ENCODE results near the gene AURKB. TPM values are rescaled to one million over a fixed set of nuclear protein-coding genes. Genes with fewer than 3 reads are reported as not detected.

The AURKB gene
- total RNA-seq, 4 donors from 2014 or later, result 3.2 to 12.9 (median 8.6) TPM

DNA sequence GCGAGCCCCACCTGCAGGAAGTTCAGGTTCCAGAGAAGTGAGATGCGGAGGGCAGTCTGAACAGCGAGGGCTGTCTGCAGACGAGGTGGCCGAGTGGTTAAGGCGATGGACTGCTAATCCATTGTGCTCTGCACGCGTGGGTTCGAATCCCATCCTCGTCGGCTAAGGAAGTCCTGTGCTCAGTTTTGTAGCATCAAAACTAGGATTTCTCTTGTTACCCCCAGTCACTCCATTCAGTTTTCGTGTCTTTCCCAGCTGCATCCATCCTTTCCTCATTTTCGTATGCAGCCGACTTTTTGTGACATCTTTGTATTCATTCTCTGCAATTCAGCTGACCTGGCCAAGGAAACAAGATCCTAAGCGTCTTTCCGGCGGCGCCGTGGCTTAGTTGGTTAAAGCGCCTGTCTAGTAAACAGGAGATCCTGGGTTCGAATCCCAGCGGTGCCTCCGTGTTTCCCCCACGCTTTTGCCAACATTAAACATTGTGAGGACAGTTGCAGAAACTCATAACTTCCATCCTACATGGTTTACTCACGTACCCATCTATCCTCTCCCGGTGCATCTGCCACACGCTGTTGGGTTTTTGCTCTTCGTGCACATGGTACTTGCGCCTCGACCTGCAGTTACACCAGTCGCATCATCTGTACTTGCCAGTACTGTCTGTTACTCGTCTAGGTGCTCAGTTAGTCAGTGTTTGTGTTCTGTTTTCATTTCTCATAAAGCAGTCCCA, 23.4 kb downstream of the AURKB start:
- peak overlapping the region; percentile 77 for H3K4me3 ChIP-seq (ENCODE audit: low read depth, poor library complexity, severe bottlenecking)
- intact Hi-C loops (cut with DNase I; ENCODE audit: low total_unique reads), result no loop called here
- peak; percentile 94 to 98 for DNase-seq (ENCODE audit: low spot score in 2 of 2)
- 0% methylated on average over 29 to 32 of the region's 32 CpGs for WGBS, 2 donors
- TF ChIP-seq, protein P1, sequence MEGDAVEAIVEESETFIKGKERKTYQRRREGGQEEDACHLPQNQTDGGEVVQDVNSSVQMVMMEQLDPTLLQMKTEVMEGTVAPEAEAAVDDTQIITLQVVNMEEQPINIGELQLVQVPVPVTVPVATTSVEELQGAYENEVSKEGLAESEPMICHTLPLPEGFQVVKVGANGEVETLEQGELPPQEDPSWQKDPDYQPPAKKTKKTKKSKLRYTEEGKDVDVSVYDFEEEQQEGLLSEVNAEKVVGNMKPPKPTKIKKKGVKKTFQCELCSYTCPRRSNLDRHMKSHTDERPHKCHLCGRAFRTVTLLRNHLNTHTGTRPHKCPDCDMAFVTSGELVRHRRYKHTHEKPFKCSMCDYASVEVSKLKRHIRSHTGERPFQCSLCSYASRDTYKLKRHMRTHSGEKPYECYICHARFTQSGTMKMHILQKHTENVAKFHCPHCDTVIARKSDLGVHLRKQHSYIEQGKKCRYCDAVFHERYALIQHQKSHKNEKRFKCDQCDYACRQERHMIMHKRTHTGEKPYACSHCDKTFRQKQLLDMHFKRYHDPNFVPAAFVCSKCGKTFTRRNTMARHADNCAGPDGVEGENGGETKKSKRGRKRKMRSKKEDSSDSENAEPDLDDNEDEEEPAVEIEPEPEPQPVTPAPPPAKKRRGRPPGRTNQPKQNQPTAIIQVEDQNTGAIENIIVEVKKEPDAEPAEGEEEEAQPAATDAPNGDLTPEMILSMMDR (IDR thresholded peaks at IDR 0.05), result peak in 1 of 3 donors; percentile 37
- no peak for TF ChIP-seq POLR2A (IDR thresholded peaks at IDR 0.05)

DNA sequence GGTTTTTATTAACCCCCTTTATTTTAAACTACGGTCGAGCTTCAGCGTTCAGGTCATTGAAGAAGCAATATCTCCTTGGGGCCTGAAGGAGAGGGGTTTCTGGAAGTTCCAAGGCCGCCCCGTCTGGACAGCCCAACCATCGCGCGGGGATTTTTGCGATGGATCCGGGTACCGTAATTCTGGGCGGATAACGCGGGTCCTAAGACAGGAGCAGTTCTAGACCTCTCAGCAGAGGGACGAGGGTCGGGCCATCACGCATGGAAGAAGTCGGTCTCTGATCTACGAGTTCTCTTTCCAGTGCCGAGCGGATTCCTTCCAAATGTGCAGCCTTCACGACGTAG, 24.0 kb downstream of the AURKB start:
- intact Hi-C loops (cut with DNase I; ENCODE audit: low total_unique reads), result no loop called here
- TF ChIP-seq, protein P1 (IDR thresholded peaks at IDR 0.05), result no peak
- no peak for TF ChIP-seq POLR2A (IDR thresholded peaks at IDR 0.05)

DNA sequence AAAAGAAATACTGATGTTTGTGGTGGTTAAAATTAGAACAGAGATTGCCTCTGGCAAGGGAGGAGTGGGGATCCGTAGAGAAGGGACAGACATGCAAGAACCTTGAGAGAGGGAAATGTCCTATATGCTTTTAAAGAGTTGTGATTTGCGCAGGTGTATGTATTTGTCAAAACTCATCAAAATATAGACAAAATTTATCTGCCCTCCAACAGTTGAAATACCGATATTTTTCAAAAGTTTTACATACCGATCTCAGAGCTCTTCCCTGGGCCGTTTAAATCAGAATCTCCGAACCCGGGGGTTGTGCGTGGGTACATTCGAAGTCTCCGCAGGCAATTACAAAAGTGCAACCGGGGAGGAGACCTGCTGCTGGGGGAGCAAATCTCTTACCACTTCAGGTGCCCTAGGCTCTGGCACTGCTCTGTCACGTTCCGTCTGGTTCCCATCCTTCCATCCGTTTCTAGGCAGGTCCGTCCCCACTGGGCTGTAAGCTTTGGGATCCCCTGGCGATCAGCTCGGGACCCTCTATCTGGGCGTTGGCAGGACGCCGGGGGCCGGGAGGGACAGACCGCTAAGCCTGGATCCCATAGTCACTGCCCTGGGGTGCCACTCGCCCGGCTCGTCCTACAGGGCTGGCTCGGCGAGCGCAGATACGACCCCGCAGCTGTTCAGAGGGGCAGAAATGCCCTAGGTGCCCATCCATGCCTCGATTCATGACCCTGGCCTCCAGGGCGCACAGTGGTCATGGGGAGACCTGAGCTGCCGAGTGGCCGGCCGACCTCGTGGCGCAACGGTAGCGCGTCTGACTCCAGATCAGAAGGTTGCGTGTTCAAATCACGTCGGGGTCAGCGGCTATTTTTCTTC, 24.6 kb downstream of the AURKB start:
- intact Hi-C loops (cut with DNase I; ENCODE audit: low total_unique reads), result no loop called here
- peak; percentile 92 to 99 for DNase-seq (ENCODE audit: low spot score in 2 of 2)

More for the DNA sequence above, 24.0 kb downstream of the AURKB start:
- 0 to 1% methylated on average over 15 to 23 of the region's 23 CpGs for WGBS, 2 donors
- DNase-seq (ENCODE audit: low spot score in 2 of 2), result no peak
- peak overlapping the region; percentile 77 for H3K4me3 ChIP-seq (ENCODE audit: low read depth, poor library complexity, severe bottlenecking)

DNA sequence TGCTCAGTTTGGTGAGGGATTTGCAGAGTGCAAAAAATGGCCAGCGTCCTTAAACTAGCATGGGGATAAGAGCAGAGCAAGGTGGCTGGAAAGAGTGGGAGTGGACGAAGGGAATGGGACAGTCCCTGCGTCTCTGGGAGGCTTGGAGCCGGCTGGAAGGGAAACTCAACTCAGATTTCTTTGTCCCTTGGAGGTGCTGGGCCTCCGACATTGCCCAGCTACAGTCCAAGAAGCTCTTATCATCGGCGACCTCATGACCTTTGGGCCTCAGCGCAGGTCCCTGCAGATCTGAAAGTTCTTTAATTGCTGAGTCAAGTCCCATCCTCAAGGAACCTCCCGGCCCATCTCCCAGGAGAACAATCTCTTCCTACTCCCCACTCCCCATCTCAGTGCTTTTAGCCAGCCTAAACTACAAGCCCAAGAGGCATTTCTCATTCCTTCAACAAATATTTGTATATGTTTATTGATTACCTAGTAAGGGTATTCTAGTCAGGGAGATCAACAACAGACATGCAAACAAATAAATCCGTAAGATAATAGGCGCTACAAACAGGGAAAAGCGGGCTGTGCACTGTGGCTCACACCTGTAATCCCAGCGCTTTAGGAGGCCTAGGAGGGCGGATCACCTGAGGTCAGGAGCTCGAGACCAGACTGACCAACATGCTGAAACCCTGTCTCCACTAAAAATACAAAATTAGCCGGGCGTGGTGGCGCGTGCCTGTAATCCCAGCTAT, 33.2 kb downstream of the AURKB start:
- intact Hi-C loops (cut with DNase I; ENCODE audit: low total_unique reads), result no loop called here
- no peak overlapping the region for H3K4me3 ChIP-seq (ENCODE audit: low read depth, poor library complexity, severe bottlenecking)
- no peak for DNase-seq (ENCODE audit: low spot score in 2 of 2)
- 73 to 81% methylated on average over 19 of the region's 19 CpGs for WGBS, 2 donors
- TF ChIP-seq, protein P1 (IDR thresholded peaks at IDR 0.05), result no peak
- TF ChIP-seq POLR2A (IDR thresholded peaks at IDR 0.05), result no peak

More for the DNA sequence above, 24.6 kb downstream of the AURKB start:
- WGBS, 2 donors, result 0 to 1% methylated on average over 39 to 43 of the region's 44 CpGs
- peak overlapping the region; percentile 77 for H3K4me3 ChIP-seq (ENCODE audit: low read depth, poor library complexity, severe bottlenecking)
- no peak for TF ChIP-seq POLR2A (IDR thresholded peaks at IDR 0.05)
- TF ChIP-seq, protein P1 (IDR thresholded peaks at IDR 0.05), result no peak

DNA sequence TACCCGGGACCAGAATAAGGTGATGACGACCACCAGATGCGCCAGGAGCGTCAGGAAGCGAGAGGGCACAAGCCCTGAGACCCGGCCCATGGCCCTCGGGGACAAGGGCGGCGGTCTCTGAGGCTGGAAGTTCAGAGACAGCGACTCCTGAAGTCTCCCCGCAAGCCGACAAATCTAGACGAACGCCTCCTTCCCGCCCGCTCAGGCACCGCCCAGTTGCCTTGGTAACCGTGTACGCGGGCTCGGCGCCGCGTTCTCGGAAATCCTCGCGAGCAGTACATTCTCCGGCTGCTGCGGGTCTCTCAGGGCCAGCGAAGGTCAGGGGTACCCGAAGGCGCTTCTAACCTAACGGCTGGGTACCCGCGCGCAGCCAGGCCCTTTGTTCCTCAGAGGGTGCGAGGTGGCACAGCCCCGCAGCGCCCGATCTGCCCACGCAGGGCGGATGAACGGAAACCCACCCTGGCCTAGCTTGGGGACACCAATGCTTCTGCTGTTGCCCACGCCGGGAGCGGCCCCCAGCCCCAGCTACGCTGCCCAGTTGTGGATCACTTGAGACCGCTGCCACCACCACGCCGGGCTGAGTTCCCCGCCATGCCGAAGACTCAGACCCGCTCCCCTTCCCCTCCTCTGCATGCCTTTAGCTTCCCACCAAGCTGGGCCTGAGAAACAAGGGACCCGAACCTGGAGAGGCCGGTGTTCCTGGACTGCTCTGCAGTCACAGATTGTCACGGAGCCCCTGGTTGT, 34.0 kb downstream of the AURKB start, which contains the start of gene TMEM107:
TSS of gene TMEM107 (minus strand) at position 184 of the 744 bp plus-strand sequence. CDS start at position 90, 94 bp downstream.
- peak within 1 kb of the TSS; percentile 24 for H3K4me3 ChIP-seq (ENCODE audit: low read depth, poor library complexity, severe bottlenecking)
- WGBS, 2 donors, result 1 to 3% methylated on average over 35 to 54 of the region's 56 CpGs
- intact Hi-C loops (cut with DNase I; ENCODE audit: low total_unique reads), result no loop called here
- TF ChIP-seq POLR2A (IDR thresholded peaks at IDR 0.05), result no peak
- TF ChIP-seq, protein P1 (IDR thresholded peaks at IDR 0.05), result no peak
- DNase-seq (ENCODE audit: low spot score in 2 of 2), result peak; percentile 88 to 97
